Skeletal muscle cell (primary cell): ENCODE data around the gene SMURF1.
"Not testable (repeated sequence)": the region's sequence is repeated elsewhere in the genome, so short reads cannot be mapped to it uniquely, and the experiment has no call there.

Experiments used
- DNase-seq: peaks from one replicate; pipeline ENCODE4 v3.0.0-alpha.2; 2010; ENCODE audit warnings: low read depth
- H3K4me3 ChIP-seq: 2 replicates; pipeline ENCODE4 v1.5.1; 2011; ENCODE audit warnings: low read depth, mild to moderate bottlenecking, control low read depth, low read length, moderate library complexity

SMURF1 gene

GRCh38 chr7:99124236-99124635 is 19.7 kb downstream of the SMURF1 start:
- no peak overlapping the region for H3K4me3 ChIP-seq
- no peak for DNase-seq

GRCh38 chr7:99123571-99124033 is 20.3 kb downstream of the SMURF1 start:
- DNase-seq, result no peak
- no peak overlapping the region for H3K4me3 ChIP-seq

- no peak for DNase-seq
- no peak overlapping the region for H3K4me3 ChIP-seq
Observed at GRCh38 chr7:99122762-99123161, 21.1 kb downstream of the SMURF1 start.

- DNase-seq, result no peak
- no peak overlapping the region for H3K4me3 ChIP-seq
Observed at GRCh38 chr7:99121496-99122021, 22.3 kb downstream of the SMURF1 start.

- H3K4me3 ChIP-seq, result no peak overlapping the region
- no peak for DNase-seq
Observed at GRCh38 chr7:99120916-99121315, 23.0 kb downstream of the SMURF1 start.

- no peak for DNase-seq
Observed at GRCh38 chr7:99120501-99120900, 23.4 kb downstream of the SMURF1 start.

GRCh38 chr7:99118077-99118476 is 25.8 kb downstream of the SMURF1 start:
- no peak overlapping the region for H3K4me3 ChIP-seq
- no peak for DNase-seq

More at GRCh38 chr7:99120501-99120900, 23.4 kb downstream of the SMURF1 start:
- H3K4me3 ChIP-seq, result no peak overlapping the region

- DNase-seq, result no peak
- no peak overlapping the region for H3K4me3 ChIP-seq
Observed at GRCh38 chr7:99116144-99116543, 27.8 kb downstream of the SMURF1 start.

GRCh38 chr7:99115379-99115778 is 28.5 kb downstream of the SMURF1 start:
- no peak overlapping the region for H3K4me3 ChIP-seq
- DNase-seq, result no peak

- no peak for DNase-seq
- H3K4me3 ChIP-seq, result no peak overlapping the region
Observed at GRCh38 chr7:99112979-99113378, 30.9 kb downstream of the SMURF1 start.

- no peak overlapping the region for H3K4me3 ChIP-seq
- DNase-seq, result no peak
Observed at GRCh38 chr7:99112097-99112496, 31.8 kb downstream of the SMURF1 start.

GRCh38 chr7:99111591-99111990 is 32.3 kb downstream of the SMURF1 start:
- H3K4me3 ChIP-seq, result no peak overlapping the region
- DNase-seq, result no peak

GRCh38 chr7:99109108-99110051 is 34.5 kb downstream of the SMURF1 start:
- DNase-seq, result no peak
- no peak overlapping the region for H3K4me3 ChIP-seq

- no peak overlapping the region for H3K4me3 ChIP-seq
- DNase-seq, result no peak
Observed at GRCh38 chr7:99108613-99109012, 35.3 kb downstream of the SMURF1 start.

- DNase-seq, result no peak
- H3K4me3 ChIP-seq, result no peak overlapping the region
Observed at GRCh38 chr7:99106821-99107241, 37.1 kb downstream of the SMURF1 start.

- no peak overlapping the region for H3K4me3 ChIP-seq
- DNase-seq, result no peak
Observed at GRCh38 chr7:99106411-99106810, 37.5 kb downstream of the SMURF1 start.

- no peak overlapping the region for H3K4me3 ChIP-seq
- no peak for DNase-seq
Observed at GRCh38 chr7:99105756-99106155, 38.2 kb downstream of the SMURF1 start.

- no peak for DNase-seq
- H3K4me3 ChIP-seq, result no peak overlapping the region
Observed at GRCh38 chr7:99104631-99105030, 39.3 kb downstream of the SMURF1 start.

GRCh38 chr7:99103836-99104235 is 40.1 kb downstream of the SMURF1 start:
- DNase-seq, H3K4me3 ChIP-seq: not testable (repeated sequence)

- no peak for DNase-seq
- H3K4me3 ChIP-seq, result no peak overlapping the region
Observed at GRCh38 chr7:99102809-99103690, 40.9 kb downstream of the SMURF1 start.
